Stimulated activated CD8-positive, alpha-beta memory T cell treated with anti-CD3 and anti-CD28 coated beads, Interleukin-15, amount 100 ng/mL, for 24 hours (primary cell): ENCODE measurements around the gene DLG4.

ENCODE experiments used
- DNase-seq: peaks from one replicate; pipeline ENCODE4 v3.0.0-alpha.2; 2020; ENCODE audit warnings: low read depth

DLG4 gene

GRCh38 chr17:7229504-7229903 is 9.9 kb upstream of the DLG4 start:
- DNase-seq: no peak

- DNase-seq: no peak
Observed at GRCh38 chr17:7228920-7229319, 9.3 kb upstream of the DLG4 start.

- DNase-seq: no peak
Observed at GRCh38 chr17:7226721-7227710, 7.4 kb upstream of the DLG4 start.

DNA sequence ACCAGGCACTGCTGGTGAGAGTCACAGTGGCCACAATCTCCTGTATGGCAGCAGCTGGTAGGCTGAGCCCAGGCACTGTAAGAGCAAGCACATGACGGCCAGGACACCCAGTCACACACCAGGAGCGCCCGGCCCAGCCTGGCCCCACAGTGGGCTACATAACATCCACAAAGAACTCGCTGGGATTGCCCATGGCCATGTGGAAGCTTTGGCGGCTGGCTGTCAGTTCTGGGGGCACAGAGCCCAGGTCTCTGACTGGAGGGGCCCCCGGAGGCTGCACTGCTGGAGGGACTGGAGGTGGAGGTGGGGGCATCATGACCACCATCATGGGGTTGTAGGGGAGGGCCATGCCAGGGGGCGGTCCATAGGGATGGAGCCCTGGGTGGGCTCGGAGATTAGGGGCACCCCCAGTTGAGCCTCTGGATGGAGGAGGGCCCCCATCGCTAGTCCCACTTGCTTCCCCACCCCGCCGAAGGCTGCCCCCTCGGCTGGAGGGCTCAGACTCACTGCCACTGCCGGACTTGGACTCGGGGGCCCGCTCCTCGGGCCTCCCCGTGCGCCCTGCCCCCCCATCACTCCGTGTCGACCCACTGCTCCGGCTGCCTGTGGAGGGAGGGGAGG is 6.2 kb upstream of the DLG4 start:
- no peak for DNase-seq

GRCh38 chr17:7224661-7225111 is 5.0 kb upstream of the DLG4 start:
- no peak for DNase-seq

DNA sequence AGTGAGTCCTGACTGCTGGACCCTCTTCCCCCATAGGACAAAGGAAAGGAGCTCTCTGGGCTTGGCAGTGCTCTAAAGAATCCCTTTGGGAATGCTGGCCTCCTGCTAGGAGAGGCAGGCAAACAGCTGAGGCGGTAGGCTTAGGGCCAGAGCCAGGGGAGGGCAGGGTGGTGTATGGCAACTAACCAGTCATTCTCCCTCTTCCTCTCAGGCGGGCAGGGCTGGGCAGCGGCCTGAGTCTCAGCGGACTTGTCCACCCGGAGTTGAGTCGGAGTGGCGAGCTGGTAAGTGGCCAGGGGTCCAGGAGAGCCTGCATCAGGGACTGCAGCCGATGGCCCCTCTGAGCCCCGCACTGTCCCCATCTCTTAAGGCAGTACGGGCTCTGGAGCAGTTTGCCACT is 4.5 kb upstream of the DLG4 start:
- DNase-seq: no peak

GRCh38 chr17:7223375-7223774 is 3.7 kb upstream of the DLG4 start:
- no peak for DNase-seq

- no peak for DNase-seq
Observed at GRCh38 chr17:7222972-7223292, 3.3 kb upstream of the DLG4 start.

DNA sequence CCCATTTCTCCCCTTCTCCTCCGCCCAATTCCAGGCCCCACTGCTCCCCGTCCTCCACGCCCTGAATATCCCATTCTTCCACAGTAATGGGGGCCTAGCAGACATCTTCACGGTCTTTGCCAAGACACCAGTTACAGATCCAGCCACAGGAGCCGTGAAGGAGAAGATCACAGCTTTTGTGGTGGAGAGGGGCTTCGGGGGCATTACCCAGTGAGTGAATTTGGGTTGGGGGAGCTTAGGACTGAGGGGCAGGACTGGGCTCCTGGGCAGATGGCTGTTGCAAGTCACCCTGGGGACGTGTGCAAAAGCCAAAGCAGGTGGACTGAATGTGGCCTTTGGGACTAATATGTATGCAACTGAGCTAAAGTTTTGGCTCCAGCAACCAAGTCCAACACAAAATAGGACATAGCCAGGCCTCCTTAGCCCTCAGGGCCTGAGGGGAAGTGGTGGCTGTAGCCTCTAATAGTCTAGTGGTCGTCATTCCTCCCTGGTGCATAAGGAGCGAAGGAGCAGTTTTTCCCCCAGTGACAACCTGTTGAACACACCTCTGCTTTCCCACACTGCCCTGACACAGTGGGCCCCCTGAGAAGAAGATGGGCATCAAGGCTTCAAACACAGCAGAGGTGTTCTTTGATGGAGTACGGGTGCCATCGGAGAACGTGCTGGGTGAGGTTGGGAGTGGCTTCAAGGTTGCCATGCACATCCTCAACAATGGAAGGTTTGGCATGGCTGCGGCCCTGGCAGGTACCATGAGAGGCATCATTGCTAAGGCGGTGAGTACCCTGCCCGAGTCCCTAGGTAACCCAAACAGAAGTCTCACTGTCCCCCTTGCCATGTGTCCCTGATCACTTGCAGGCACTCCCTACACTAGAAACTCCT is 2.7 kb upstream of the DLG4 start:
- DNase-seq: no peak

GRCh38 chr17:7221278-7222092 is 1.8 kb upstream of the DLG4 start:
- DNase-seq: no peak

DNA sequence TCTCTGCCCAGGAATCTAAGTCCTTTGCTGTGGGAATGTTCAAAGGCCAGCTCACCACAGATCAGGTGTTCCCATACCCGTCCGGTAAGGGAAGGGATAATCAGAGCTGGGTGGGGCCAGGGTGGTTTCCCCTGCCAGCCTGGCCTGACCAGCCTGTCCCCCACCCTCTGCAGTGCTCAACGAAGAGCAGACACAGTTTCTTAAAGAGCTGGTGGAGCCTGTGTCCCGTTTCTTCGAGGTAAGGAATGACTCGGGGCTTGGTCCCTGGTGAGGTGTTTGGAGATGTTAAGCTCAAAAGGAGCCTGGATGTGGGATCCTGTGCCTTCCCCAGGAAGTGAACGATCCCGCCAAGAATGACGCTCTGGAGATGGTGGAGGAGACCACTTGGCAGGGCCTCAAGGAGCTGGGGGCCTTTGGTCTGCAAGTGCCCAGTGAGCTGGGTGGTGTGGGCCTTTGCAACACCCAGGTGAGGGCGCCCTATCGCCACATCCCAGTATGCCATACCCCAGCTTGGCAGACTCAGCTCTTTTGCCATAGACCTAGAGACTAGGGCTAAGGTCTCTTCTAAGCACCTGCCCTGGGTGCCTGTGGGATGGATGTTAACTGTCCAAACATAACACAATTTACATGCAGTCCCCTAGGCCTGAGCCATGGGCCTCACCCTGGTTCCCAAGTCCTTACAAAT is 1.1 kb upstream of the DLG4 start:
- no peak for DNase-seq

DNA sequence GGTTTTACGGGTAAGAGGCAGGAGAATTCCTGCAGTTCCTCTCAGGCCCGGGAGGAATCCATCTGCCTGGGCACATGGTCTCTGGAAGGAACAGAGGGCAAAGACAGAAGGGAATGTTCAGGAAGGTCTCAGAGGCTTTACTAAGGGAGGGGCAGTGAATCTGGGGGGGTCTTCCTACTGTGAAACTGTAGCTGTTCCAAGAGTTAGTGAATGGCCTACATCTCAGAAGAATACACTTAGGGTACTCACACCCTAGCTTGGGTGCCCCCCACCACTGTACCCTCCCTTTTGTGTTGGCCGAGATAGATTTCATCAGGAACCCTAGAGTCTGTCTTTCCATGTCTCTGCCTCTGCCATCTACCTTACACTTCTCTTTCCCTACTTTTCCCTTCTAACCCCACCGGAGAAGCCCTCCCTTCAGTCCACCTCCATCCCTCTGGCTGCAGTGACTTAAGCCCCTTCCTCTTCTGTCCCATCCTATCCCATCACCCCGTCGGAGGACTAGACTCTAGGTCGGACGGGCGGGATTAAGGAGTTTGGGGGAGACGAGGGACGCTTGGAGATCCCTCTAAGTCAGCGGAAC is 316 bp downstream of the DLG4 start:
- no peak for DNase-seq

DNA sequence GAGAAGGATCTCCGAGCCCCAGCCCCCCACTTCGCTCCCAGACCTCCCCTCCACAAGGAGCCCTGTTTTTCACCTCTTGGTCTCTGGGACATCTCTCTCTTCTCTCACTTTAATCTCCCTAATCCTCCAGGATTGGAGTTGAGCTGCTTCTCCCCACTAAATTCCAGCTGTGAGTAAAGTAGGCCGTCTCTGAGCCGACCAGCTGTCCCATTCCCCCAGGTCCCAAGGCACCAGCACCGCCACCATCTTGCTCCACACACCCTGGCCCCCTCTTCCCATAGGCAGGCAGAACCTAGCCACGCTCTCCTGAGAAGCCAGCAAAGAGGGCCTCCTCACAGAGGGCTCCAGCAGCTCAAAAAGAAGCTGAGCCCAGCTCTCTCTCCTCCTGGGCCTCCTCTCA is 878 bp downstream of the DLG4 start:
- no peak for DNase-seq

DNA sequence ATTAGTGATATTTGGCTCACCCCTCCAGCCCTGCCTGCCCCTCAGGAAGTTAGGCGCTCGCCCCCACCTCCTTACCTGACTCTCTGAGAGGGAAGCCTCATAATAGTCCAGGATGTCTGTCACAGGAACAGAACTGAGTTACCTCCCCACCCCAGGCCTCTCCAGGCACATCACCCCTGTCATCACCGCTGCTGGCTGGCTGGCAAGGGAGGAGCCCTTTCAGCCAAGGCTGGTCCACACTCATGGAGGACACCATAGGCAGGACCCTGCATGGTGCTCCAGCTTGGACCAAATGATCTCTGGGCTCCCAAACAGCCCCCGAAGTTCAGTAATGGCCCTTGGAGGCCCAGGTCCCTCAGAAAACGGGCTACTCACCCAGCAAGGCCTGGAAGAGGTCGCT is 1.5 kb downstream of the DLG4 start:
- DNase-seq: no peak

- no peak for DNase-seq
Observed at GRCh38 chr17:7217113-7217987, 2.3 kb downstream of the DLG4 start.

DNA sequence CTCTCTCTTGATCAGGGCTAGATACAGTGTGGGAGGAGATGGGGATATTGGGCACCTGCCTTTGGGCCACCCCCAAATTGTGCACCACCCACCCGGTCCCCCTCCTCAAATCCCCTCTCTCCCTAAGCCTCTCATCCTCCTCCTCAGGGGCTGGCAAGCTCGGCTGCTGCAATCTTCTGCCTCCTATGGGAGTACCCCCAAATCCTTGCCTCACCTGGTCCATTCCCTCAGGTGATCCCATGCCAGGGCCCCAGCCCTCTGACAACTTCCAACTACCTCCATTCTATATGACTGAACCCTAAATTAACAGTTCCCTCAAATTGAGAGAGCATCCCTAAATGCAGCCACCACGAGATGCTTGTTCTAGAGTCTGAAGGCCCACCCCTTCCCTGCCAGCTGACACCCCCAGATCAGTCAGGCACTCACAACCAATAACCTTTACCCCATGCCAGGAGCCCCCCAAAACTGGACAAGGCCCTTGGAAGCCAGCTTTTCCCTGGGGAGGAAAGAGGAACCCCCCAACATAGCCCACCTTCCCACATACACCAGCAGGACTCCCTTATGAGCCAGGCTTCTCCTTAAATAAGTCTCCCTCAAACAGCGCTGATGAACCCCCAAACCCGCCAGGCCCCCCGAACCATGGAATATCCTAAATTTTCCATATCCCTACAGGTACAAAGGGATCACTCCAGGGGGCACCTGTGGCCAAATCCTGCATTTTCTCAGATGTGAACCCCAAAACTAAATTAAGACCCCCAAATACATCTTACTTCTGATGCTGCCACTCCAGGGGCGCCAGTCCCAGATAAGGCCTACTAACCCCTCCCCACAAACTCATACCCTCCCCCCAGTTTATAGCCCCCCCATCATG is 3.2 kb downstream of the DLG4 start:
- no peak for DNase-seq

DNA sequence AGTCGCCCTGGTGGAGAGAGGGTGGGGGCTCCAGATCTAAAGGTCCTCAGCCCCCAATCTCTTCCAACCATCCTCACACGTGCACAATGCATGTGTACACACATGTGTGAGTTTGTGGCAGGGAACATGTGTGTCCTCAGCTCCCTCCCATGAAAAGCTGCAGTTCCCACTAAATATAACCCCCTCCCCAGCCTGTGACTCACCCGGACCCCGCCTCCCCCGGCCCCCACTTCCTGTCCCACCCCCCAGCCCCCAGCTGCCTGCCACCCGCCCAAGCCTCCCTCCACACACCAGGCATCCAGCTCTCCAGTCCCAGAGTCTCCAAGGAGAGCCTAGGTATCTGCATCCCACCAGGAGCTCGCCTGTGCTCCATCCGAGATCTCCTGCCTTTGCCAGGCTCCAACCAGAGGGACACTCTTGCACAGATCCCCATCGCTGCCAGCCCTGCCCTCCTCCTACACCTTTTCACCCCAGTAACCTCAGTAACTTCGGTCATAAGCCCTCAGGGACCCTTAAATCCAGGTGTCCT is 3.9 kb downstream of the DLG4 start:
- no peak for DNase-seq

GRCh38 chr17:7215136-7215638 is 4.4 kb downstream of the DLG4 start:
- no peak for DNase-seq
